T-cell (primary cell): ENCODE measurements around the gene HEY2. TPM values are rescaled to one million over a fixed set of nuclear protein-coding genes. Genes with fewer than 3 reads are reported as not detected.
A peak's percentile ranks its signal among the peaks of the same experiment; 100 is the strongest.
"Not testable (repeated sequence)": the region's sequence is repeated elsewhere in the genome, so short reads cannot be mapped to it uniquely, and the experiment has no call there.

Experiments used
- ATAC-seq, 4 experiments: fragments of 200-7000 bp in 3 of 4; fragments of 150-1000 bp in 1 of 4; cut with Tn5 transposase; replicated peaks in 1 of 4; 1 replicate in 3 of 4; 2 replicates in 1 of 4; pipeline ENCODE4 v1.10.0; 2021; ENCODE audit warnings: moderate library complexity in 3 of 4, mild to moderate bottlenecking in 2 of 4, moderate number of reproducible peaks in 1 of 4
- CTCF ChIA-PET, 2 donors: fragments of 300-600 bp; sonication (Branson Sonifier 250); formaldehyde crosslinking; loops; one replicate each; lab custom pipeline; 2022; ENCODE audit warnings: antibody characterized with exemption in 2 of 2; lab: Charles Lee
- POLR2A ChIA-PET, 2 donors: fragments of 300-600 bp; sonication (Branson Sonifier 250); formaldehyde crosslinking; loops; one replicate each; lab custom pipeline; 2022; ENCODE audit warnings: antibody characterized with exemption in 2 of 2; lab: Charles Lee
- DNase-seq, 35 experiments: peaks; one replicate each; pipeline versions ENCODE4 v3.0.0 to v3.0.0-alpha.2; 2013 to 2023
- H3K27ac ChIP-seq: one replicate; pipeline ENCODE4 v1.5.1; 2013; ENCODE audit warnings: low read length
- H3K27me3 ChIP-seq, 2 experiments: replicated peaks in 1 of 2; 1 replicate in 1 of 2; 2 replicates in 1 of 2; pipeline versions ENCODE4 v1.6.1 to v1.7.0; 2013; ENCODE audit warnings: low read length in 1 of 2, mixed read lengths in 1 of 2; ENCODE audit not compliant: control insufficient read depth in 2 of 2, insufficient read depth in 2 of 2; ENCODE audit errors: extremely low read depth in 1 of 2
- H3K36me3 ChIP-seq, 2 donors: 1 replicate in 1 of 2; 2 replicates in 1 of 2; pipeline versions ENCODE4 v1.6.1 to v1.7.0; 2013; ENCODE audit warnings: low read length in 1 of 2; ENCODE audit not compliant: control insufficient read depth in 2 of 2, insufficient read depth in 1 of 2; ENCODE audit errors: extremely low read depth in 1 of 2
- H3K4me1 ChIP-seq, 2 experiments: 1 replicate in 1 of 2; 2 replicates in 1 of 2; pipeline versions ENCODE4 v1.6.1 to v1.7.0; 2013; ENCODE audit warnings: low read length in 2 of 2, mixed read lengths in 1 of 2; ENCODE audit not compliant: insufficient read depth in 2 of 2, control insufficient read depth in 1 of 2; ENCODE audit errors: extremely low read depth in 1 of 2
- H3K4me3 ChIP-seq, 2 donors: 1 replicate in 1 of 2; 2 replicates in 1 of 2; pipeline versions ENCODE4 v1.5.1 to v1.7.0; 2013; ENCODE audit warnings: mild to moderate bottlenecking in 2 of 2, low read length in 1 of 2, moderate library complexity in 1 of 2; ENCODE audit not compliant: control insufficient read depth in 1 of 2; ENCODE audit errors: extremely low read depth in 1 of 2
- H3K9me3 ChIP-seq: 2 replicates; pipeline ENCODE4 v1.7.0; 2013
- H3K27ac Mint-ChIP-seq, 2 donors: one replicate each; pipeline ENCODE4 v1.8.0; 2020 to 2021; ENCODE audit warnings: mild to moderate bottlenecking in 2 of 2, mixed read lengths in 2 of 2
- H3K27me3 Mint-ChIP-seq, 2 donors: one replicate each; pipeline ENCODE4 v1.8.0; 2021 to 2022; ENCODE audit warnings: mixed read lengths in 2 of 2
- H3K36me3 Mint-ChIP-seq: one replicate; pipeline ENCODE4 v1.8.0; 2021; ENCODE audit warnings: mixed read lengths
- H3K4me1 Mint-ChIP-seq, 3 donors: one replicate each; pipeline ENCODE4 v1.8.0; 2020 to 2022; ENCODE audit warnings: mixed read lengths in 3 of 3, mild to moderate bottlenecking in 1 of 3
- H3K4me3 Mint-ChIP-seq, 3 donors: one replicate each; pipeline ENCODE4 v1.8.0; 2020 to 2022; ENCODE audit warnings: mild to moderate bottlenecking in 3 of 3, mixed read lengths in 3 of 3, moderate library complexity in 3 of 3
- H3K9me3 Mint-ChIP-seq, 3 donors: one replicate each; pipeline ENCODE4 v1.8.0; 2020 to 2022; ENCODE audit warnings: mixed read lengths in 3 of 3
- WGBS: methylation state at CpG from one replicate; pipeline ENCODE4 v1.1.5; 2013; ENCODE audit warnings: missing lambda C conversion rate; ENCODE audit not compliant: insufficient coverage; 5-methylcytosine and 5-hydroxymethylcytosine counted together
- total RNA-seq, 35 experiments: library from RNA in 6 of 35; stranded (reverse) in 6 of 35; fragments of 120-200 nt in 1 of 35; gene quantifications; one replicate each; pipeline versions ENCODE4 v1.2.1 to v1.2.4 and lab custom pipeline; 2013 to 2026

The HEY2 gene
- total RNA-seq, 5 donors from 2014 or later (not counting 1 experiment from before 2014, with no cell fraction given), result 0.16 to 0.32 (median 0.24) TPM; not detected in 1

- Histone ChIP-seq H3K4me3 (no peak overlapping the region), H3K9me3 (no peaks in the 10 kb centered on the region), H3K27ac (no peak overlapping the region), H3K4me1 (peaks cover 0 to 1% of the 10 kb centered on the region in 2 experiments), H3K36me3 (no peaks in the 10 kb centered on the region), H3K27me3 (peaks cover 0 to 14% of the 10 kb centered on the region in 2 experiments)
- no peak overlapping the region for H3K4me3 Mint-ChIP-seq
- CTCF ChIA-PET, result interaction anchor here (0.6 to 2.2 kb wide), 5 partner anchors 12 to 39 kb away, joined by 3 to 6 read pairs (median 3); no protein-coding TSS in a partner anchor
- POLR2A ChIA-PET, result no interaction called here
- ATAC-seq, result no peak
- DNase-seq, result no peak
- H3K9me3 Mint-ChIP-seq, result no peaks in the 10 kb centered on the region
- H3K27me3 Mint-ChIP-seq, result peaks cover 24 to 31% of the 10 kb centered on the region in 2 donors
- H3K4me1 Mint-ChIP-seq, result peaks cover 0 to 2% (median 2%) of the 10 kb centered on the region in 3 donors
- no peak overlapping the region for H3K27ac Mint-ChIP-seq
- WGBS, result 67% methylated on average over 1 of the region's 6 CpGs
- no peaks in the 10 kb centered on the region for H3K36me3 Mint-ChIP-seq
Measured at GRCh38 chr6:125769147-125769783, 19.8 kb downstream of the HEY2 start.

DNA sequence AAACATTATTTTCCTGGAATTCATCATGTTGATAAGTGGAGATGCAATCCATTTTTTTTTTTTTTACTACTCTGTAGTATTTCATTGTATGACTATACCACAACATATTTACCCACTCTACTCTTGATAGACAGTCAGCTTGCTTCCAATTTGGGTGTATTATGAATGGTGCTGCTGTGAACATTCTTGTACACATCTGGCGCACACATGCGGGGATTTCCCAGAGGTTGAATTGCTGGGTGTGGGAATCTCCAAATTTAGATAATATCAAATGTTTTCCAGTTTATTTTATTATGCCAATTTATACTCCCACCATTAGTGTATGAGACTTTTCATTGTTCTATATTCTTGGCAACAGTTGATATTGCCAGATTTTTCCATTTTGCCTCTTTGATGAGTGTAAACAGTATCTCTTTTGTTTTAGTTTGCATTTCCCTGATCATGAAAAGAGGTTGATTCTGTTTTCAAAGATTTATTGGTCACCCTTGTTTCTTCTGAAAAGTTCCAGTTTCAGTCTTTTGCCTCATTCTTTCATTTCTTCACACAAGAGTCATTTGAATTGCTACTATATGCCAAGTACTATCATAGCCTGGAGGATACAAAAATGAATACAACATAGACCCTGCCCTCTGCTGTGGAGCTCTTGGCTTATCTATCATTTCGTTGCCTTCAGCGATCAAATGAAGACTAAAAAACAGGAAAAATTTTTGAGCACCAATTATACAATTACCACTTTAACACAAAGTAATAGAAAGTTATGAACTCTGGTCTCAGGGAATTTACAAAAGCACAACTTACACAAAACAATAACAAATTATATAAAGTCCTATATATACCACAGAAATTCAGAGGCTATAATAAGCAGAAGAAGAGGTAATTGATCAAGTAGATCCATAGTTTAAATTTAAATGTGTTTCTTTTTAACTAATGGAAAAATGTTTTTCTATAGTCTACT lies 24.2 kb downstream of the HEY2 start:
- H3K27ac Mint-ChIP-seq, result no peak overlapping the region
- no CpG with 5 or more reads among the region's 4 CpGs for WGBS
- DNase-seq (no peak), ATAC-seq (no peak)
- H3K4me3 Mint-ChIP-seq, result no peak overlapping the region
- no peaks in the 10 kb centered on the region for H3K9me3 ChIP-seq
- no peak overlapping the region for H3K4me3 ChIP-seq
- no peak overlapping the region for H3K27ac ChIP-seq
- H3K9me3 Mint-ChIP-seq, result no peaks in the 10 kb centered on the region
- H3K27me3 Mint-ChIP-seq, result peaks cover 2 to 4% of the 10 kb centered on the region in 2 donors
- peaks cover 3 to 14% (median 8%) of the 10 kb centered on the region in 3 donors for H3K4me1 Mint-ChIP-seq
- ChIA-PET POLR2A (no interaction called here), CTCF (no interaction called here)
- H3K36me3 Mint-ChIP-seq, result no peaks in the 10 kb centered on the region
- no peaks in the 10 kb centered on the region for H3K27me3 ChIP-seq
- no peaks in the 10 kb centered on the region for H3K36me3 ChIP-seq
- H3K4me1 ChIP-seq, result no peaks in the 10 kb centered on the region

DNA sequence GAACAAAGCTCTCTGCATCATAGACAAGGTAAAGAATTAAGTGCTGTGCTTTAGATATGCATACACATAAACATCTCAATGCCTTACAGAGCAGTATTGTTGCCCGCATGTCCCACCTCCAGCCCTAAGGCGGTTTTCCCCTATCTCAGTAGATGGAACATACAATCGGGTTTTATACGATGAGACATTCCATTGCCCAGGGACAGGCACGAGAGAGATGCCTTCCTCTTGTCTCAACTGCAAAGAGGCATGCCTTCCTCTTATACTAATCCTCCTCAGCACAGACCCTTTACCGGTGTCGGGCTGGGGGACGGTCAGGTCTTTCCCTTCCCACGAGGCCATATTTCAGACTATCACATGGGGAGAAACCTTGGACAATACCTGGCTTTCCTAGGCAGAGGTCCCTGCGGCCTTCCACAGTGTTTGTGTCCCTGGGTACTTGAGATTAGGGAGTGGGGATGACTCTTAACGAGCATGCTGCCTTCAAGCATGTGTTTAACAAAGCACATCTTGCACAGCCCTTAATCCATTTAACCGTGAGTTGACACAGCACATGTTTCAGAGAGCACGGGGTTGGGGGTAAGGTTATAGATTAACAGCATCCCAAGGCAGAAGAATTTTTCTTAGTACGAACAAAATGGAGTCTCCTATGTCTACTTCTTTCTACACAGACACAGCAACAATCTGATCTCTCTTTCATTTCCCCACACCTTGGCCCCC lies 26.8 kb downstream of the HEY2 start:
- POLR2A ChIA-PET, H3K36me3 ChIP-seq, H3K4me1 ChIP-seq, H3K9me3 Mint-ChIP-seq, H3K9me3 ChIP-seq, H3K4me3 Mint-ChIP-seq, H3K27me3 Mint-ChIP-seq, ATAC-seq, H3K27ac Mint-ChIP-seq, DNase-seq, H3K36me3 Mint-ChIP-seq, H3K27me3 ChIP-seq, H3K27ac ChIP-seq, H3K4me3 ChIP-seq: not testable (repeated sequence)
- WGBS, result 90% methylated on average over 4 of the region's 14 CpGs
- H3K4me1 Mint-ChIP-seq, result peaks cover 2 to 16% (median 7%) of the 10 kb centered on the region in 3 donors
- CTCF ChIA-PET, result interaction anchor here in 1 of 2 donors (1.3 kb wide), 1 partner anchor 24 kb away, joined by 7 read pairs; no protein-coding TSS in a partner anchor

DNA sequence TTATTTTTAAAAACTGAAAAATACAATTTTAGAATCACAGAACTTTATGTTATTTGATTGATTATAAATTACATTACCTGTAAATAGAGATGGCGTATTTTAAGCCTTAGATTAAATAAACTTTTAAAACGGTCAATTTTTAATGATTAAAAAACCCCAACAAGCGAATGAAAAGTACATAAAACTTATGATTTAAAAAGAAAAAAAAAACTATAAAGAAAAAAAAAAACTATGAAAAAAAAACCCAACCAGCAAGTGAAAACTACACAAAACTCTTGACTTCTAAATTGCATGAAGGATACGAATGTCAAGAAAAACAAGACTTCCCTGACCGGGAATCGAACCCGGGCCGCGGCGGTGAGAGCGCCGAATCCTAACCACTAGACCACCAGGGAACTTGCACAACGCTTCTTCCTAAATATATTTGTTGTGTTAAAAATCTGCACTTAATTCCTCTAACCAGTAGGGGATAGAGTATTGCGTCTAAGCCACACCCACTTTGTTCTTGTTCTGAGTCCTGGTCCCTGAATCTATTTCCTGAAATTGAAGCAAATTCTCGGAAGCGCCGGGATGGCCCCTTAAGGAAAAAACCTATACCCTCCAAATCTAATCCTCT lies 30.6 kb downstream of the HEY2 start:
- H3K27ac Mint-ChIP-seq, result no peak overlapping the region
- H3K36me3 Mint-ChIP-seq, result no peaks in the 10 kb centered on the region
- 0% methylated on average over 3 of the region's 17 CpGs for WGBS
- ChIA-PET POLR2A (interaction anchor here (0.7 to 2.6 kb wide), 4 partner anchors 10 to 1419 kb away, joined by 3 to 57 read pairs (median 16); partner anchors contain the start of genes NCOA7 (in 2 of the 2) and HINT3 (in 1 of the 2)), CTCF (interaction anchor here (0.6 to 6.0 kb wide), 8 partner anchors 11 to 471 kb away, joined by 3 to 97 read pairs (median 4); partner anchors contain the start of genes NCOA7 (in 2 of the 2) and HINT3 (in 1 of the 2))
- H3K4me1 Mint-ChIP-seq, result peaks cover 15 to 25% (median 17%) of the 10 kb centered on the region in 3 donors
- peak overlapping the region; percentile 70 to 84 for H3K4me3 ChIP-seq
- H3K4me1 ChIP-seq, result peaks cover 3 to 10% of the 10 kb centered on the region in 2 experiments
- ATAC-seq (peak; percentile 77 to 81 (median 78)), DNase-seq (peak; percentile 68 to 92 (median 83))
- peaks cover 0 to 2% of the 10 kb centered on the region in 2 donors for H3K27me3 Mint-ChIP-seq
- H3K9me3 ChIP-seq, result no peaks in the 10 kb centered on the region
- no peaks in the 10 kb centered on the region for H3K9me3 Mint-ChIP-seq
- no peaks in the 10 kb centered on the region for H3K36me3 ChIP-seq
- peak overlapping the region; percentile 93 for H3K27ac ChIP-seq
- no peak overlapping the region for H3K4me3 Mint-ChIP-seq
- H3K27me3 ChIP-seq, result no peaks in the 10 kb centered on the region

DNA sequence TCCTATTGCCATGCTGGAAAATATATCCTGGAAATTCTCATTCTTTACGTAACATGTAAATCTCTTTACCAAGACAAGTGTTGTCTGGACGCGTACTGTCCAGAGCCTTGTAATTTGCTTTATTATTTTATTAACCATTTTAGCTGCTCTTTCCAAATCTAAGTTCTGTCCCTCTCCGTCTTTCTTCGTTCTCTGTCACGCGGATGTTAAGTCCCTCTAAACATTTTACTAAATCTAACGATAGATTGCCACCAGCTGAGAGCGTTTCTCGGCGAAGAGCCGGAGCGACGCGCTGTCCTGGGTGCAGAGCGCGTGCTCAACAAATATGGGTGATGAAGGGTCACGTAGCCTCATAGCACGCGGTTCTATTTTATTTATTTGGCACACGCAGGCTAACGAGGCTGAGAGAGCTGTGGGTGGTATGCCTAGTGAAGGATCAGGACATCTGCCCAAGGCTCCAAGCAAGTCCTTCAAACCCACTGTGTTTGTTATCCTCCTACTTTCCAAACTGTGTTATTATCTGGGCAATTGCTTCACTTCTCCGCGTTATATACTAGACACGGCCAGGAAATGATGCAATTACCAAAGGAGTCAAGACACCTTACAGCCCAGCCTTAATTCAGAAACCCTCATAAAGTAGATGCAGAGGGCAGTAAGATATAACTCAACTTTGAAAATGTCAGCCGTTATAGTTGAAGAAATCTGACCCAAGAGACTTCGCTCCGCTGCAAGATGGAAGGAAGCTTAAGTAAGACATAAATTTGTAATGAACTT lies 31.3 kb downstream of the HEY2 start:
- ChIA-PET CTCF (interaction anchor here (0.6 to 6.0 kb wide), 20 partner anchors 9 to 472 kb away, joined by 3 to 97 read pairs (median 4); partner anchors contain the start of genes NCOA7 (in 2 of the 2) and HINT3 (in 1 of the 2)), POLR2A (interaction anchor here (0.6 to 2.6 kb wide), 5 partner anchors 10 to 176 kb away, joined by 3 to 57 read pairs (median 6); partner anchors contain the start of genes NCOA7 (in 2 of the 2) and HINT3 (in 1 of the 2))
- ATAC-seq, result peak; percentile 72 to 84 (median 80)
- H3K4me3 ChIP-seq, result peak overlapping the region; percentile 70 to 84
- H3K9me3 ChIP-seq, result no peaks in the 10 kb centered on the region
- H3K36me3 ChIP-seq, result no peaks in the 10 kb centered on the region
- peak in 34 of 35 experiments; percentile 21 to 79 (median 47) for DNase-seq
- peaks cover 3 to 10% of the 10 kb centered on the region in 2 experiments for H3K4me1 ChIP-seq
- no peaks in the 10 kb centered on the region for H3K27me3 Mint-ChIP-seq
- no peak overlapping the region for H3K27ac Mint-ChIP-seq
- H3K4me3 Mint-ChIP-seq, result no peak overlapping the region
- peak overlapping the region; percentile 93 for H3K27ac ChIP-seq
- peaks cover 1% of the 10 kb centered on the region for H3K36me3 Mint-ChIP-seq
- WGBS, result 0% methylated on average over 15 of the region's 28 CpGs
- no peaks in the 10 kb centered on the region for H3K27me3 ChIP-seq
- peaks cover 15 to 25% (median 17%) of the 10 kb centered on the region in 3 donors for H3K4me1 Mint-ChIP-seq
- H3K9me3 Mint-ChIP-seq, result no peaks in the 10 kb centered on the region
